Measurements from ENCODE around the gene MBD1.

MBD1 gene

DNA sequence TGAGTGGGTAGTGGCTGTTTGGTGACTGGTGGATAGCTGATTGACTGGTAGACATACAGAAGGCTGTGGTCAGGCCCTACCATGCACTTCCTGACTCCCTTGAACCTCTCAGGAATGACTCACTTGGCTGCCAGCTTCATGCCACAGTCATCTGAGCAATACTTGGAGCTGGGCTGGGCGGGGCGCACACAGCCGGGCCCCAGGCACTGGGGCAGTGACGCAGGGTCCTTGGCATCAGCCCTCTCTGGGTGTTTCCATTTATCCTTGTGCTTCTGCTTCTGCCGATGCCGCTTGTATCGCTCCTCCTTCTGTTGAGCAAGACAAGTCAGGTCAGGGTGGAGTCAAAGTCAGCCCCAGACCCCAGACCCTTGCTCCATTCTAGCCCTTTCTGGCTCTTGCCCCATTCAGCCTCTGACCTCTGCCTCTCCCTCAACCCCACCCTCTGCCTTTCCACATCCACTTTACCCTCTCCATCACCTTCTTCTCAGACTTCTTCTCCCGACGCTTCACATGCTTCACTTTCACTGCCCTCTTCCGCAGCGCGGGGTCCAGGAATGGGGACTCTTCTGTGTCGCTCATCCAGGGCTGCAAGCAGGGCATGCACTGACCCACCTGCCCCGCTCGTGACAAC, 3.0 kb upstream of the MBD1 start:
- TF ChIP-seq, protein P1, sequence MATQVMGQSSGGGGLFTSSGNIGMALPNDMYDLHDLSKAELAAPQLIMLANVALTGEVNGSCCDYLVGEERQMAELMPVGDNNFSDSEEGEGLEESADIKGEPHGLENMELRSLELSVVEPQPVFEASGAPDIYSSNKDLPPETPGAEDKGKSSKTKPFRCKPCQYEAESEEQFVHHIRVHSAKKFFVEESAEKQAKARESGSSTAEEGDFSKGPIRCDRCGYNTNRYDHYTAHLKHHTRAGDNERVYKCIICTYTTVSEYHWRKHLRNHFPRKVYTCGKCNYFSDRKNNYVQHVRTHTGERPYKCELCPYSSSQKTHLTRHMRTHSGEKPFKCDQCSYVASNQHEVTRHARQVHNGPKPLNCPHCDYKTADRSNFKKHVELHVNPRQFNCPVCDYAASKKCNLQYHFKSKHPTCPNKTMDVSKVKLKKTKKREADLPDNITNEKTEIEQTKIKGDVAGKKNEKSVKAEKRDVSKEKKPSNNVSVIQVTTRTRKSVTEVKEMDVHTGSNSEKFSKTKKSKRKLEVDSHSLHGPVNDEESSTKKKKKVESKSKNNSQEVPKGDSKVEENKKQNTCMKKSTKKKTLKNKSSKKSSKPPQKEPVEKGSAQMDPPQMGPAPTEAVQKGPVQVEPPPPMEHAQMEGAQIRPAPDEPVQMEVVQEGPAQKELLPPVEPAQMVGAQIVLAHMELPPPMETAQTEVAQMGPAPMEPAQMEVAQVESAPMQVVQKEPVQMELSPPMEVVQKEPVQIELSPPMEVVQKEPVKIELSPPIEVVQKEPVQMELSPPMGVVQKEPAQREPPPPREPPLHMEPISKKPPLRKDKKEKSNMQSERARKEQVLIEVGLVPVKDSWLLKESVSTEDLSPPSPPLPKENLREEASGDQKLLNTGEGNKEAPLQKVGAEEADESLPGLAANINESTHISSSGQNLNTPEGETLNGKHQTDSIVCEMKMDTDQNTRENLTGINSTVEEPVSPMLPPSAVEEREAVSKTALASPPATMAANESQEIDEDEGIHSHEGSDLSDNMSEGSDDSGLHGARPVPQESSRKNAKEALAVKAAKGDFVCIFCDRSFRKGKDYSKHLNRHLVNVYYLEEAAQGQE (IDR thresholded peaks at IDR 0.05; ENCODE audit: insufficient read depth in 1 of 2, low read depth in 2 of 2, low read length in 2 of 2): no peak
- TF ChIP-seq FOXP2 (optimal IDR thresholded peaks at IDR 0.05; ENCODE audit: borderline replicate concordance, extremely low read depth, extremely low read length, insufficient read depth): no peak
- no peak for TF ChIP-seq TAF1 (IDR thresholded peaks at IDR 0.05; ENCODE audit: borderline replicate concordance, insufficient read depth, low read length)
- no peak for TF ChIP-seq POLR2AphosphoS5 (IDR thresholded peaks at IDR 0.05; ENCODE audit: low read depth, low read length)
- no peak for TF ChIP-seq SIN3A (IDR thresholded peaks at IDR 0.05; ENCODE audit: borderline replicate concordance, insufficient read depth, low read length)

DNA sequence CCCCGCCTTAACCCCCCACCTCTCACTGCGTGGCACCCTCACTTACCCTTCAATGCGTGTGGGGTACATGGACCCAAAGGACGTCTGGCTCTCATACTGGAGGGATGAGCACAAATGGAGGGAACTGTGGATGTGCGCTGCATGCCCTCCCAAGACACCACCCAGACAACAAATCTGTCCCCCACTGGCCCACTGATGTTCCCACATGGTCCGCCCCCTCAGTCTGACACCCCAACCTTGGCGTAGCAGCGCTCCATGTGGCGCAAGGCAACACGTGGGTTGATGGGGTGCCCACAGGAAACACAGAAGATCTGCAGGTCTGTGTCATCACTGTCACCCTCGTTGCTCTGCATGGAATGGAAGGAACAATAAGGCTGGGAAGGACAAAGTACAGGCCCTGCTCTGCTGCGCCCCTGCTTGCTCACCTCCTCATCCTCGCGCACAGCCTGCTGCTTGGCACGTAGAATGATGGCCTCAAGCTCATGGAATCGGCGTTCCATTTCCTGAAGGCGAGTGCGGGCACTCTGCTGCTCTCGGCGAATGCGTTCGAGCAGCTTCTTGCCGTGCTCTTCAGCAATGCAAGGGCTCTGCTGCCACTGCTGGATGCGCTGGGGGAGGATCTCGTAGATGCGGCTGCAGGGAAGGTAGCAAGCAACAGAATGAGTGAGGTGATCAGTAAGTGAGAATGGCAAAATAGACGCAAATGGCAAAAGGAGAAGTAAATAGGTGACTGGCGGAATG, 2.3 kb upstream of the MBD1 start:
- no peak for TF ChIP-seq POLR2AphosphoS5 (IDR thresholded peaks at IDR 0.05; ENCODE audit: low read depth, low read length)
- TF ChIP-seq, protein P1 (IDR thresholded peaks at IDR 0.05; ENCODE audit: insufficient read depth in 1 of 2, low read depth in 2 of 2, low read length in 2 of 2): no peak
- TF ChIP-seq SIN3A (IDR thresholded peaks at IDR 0.05; ENCODE audit: borderline replicate concordance, insufficient read depth, low read length): no peak

DNA sequence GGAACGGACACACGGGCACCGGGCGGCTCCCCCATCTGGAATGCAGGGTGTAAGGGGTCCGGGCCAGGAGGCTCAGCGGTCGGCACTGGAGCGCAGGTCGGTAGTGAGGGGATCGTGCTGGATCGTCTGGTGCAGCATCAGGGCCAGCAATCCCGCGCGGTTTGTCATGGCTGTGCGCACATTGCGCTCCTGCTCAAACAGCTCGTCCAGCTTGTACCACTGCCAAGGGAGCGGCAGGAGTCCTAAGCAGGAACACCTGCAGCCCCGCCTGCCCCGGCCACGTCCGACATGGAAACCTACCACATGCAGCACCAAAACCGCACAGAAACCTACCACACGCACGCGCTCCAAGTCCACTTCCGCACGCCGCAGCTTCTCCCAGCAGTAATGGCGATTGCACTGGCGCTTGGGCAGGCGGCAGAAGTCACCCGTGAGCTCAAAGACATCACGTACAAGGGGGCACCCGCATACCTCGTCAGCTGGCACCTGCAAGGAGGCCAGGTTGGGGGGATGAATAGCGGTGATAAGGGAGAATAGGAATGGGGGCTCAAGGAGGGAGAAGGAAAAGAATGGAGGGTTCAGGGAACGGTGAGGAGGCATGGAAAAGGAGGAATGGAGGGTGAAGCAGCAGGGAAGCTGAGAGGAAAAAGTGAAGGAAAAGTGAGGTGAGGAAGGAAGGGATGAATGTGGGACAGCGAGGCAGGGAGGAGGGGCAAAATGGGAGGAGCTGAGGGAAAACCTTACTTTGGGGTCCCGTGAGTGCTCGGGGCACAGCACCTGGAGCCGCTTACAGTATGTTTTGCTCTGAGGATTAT, 1.4 kb upstream of the MBD1 start:
- TF ChIP-seq, protein P1 (IDR thresholded peaks at IDR 0.05; ENCODE audit: insufficient read depth in 1 of 2, low read depth in 2 of 2, low read length in 2 of 2): no peak
- no peak for TF ChIP-seq TAF1 (IDR thresholded peaks at IDR 0.05; ENCODE audit: borderline replicate concordance, insufficient read depth, low read length)
- no peak for TF ChIP-seq SIN3A (IDR thresholded peaks at IDR 0.05; ENCODE audit: borderline replicate concordance, insufficient read depth, low read length)
- TF ChIP-seq POLR2AphosphoS5 (IDR thresholded peaks at IDR 0.05; ENCODE audit: low read depth, low read length): no peak
- TF ChIP-seq FOXP2 (optimal IDR thresholded peaks at IDR 0.05; ENCODE audit: borderline replicate concordance, extremely low read depth, extremely low read length, insufficient read depth): no peak

DNA sequence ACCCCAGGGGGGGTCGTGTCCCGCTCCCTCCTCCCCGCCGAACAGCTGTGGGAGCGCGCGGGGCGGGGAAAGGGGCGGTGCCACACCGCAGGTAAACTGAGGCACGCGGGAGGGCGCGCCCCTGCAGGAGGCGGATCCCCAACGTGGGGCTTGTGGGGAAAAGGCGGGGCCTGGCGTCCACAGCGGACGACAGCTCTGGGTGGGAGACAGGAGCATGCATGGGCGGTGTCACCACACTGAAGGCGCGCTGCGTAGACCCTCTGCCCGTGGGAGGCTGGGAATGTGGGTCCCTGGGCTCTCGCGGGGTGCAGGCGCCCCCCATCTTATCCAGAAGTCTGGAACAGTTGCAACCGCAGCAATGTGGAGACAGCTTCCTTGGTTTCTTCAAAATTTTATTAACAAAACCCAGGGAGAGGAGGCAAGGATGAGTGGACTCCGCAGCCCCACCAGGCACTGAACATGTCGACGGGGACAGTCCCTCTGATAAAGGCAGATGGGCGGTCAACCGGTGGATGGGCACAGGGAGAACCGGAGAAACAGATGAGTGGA, 723 bp upstream of the MBD1 start:
- TF ChIP-seq, protein P1 (IDR thresholded peaks at IDR 0.05; ENCODE audit: insufficient read depth in 1 of 2, low read depth in 2 of 2, low read length in 2 of 2): no peak
- TF ChIP-seq FOXP2 (optimal IDR thresholded peaks at IDR 0.05; ENCODE audit: borderline replicate concordance, extremely low read depth, extremely low read length, insufficient read depth): no peak
- TF ChIP-seq SIN3A (IDR thresholded peaks at IDR 0.05; ENCODE audit: borderline replicate concordance, insufficient read depth, low read length): no peak
- no peak for TF ChIP-seq POLR2AphosphoS5 (IDR thresholded peaks at IDR 0.05; ENCODE audit: low read depth, low read length)
- no peak for TF ChIP-seq TAF1 (IDR thresholded peaks at IDR 0.05; ENCODE audit: borderline replicate concordance, insufficient read depth, low read length)
